Aorta (tissue), 5 donors: ENCODE data around the gene HSPA1A. TPM values are rescaled to one million over a fixed set of nuclear protein-coding genes. Genes with fewer than 3 reads are reported as not detected.
"Not testable (repeated sequence)": the region's sequence is repeated elsewhere in the genome, so short reads cannot be mapped to it uniquely, and the experiment has no call there.

Source experiments
- ATAC-seq: fragments of 200-7000 bp; cut with Tn5 transposase; one replicate; pipeline ENCODE4 v1.9.1; 2022; ENCODE audit warnings: moderate library complexity; ENCODE audit not compliant: low FRiP score
- DNase-seq, 2 donors: peaks; one replicate each; pipeline ENCODE4 v3.0.0-alpha.2; 2020
- H3K27ac ChIP-seq, 2 donors: one replicate each; pipeline ENCODE4 v1.5.1; 2013; ENCODE audit warnings: low read length in 2 of 2, mild to moderate bottlenecking in 2 of 2, moderate library complexity in 2 of 2, control low read depth in 1 of 2, inconsistent platforms in 1 of 2, low read depth in 1 of 2
- H3K27me3 ChIP-seq, 2 donors: one replicate each; pipeline ENCODE4 v1.6.1; 2013; ENCODE audit warnings: control low read depth in 1 of 2, low read length in 1 of 2, mild to moderate bottlenecking in 1 of 2, moderate library complexity in 1 of 2; ENCODE audit not compliant: insufficient read depth in 2 of 2, control insufficient read depth in 1 of 2
- H3K36me3 ChIP-seq, 2 donors: one replicate each; pipeline ENCODE4 v1.6.1; 2013; ENCODE audit warnings: control low read depth in 1 of 2, low read length in 1 of 2, mild to moderate bottlenecking in 1 of 2; ENCODE audit not compliant: insufficient read depth in 2 of 2, control insufficient read depth in 1 of 2
- H3K4me1 ChIP-seq, 2 donors: one replicate each; pipeline ENCODE4 v1.6.1; 2013; ENCODE audit warnings: low read length in 2 of 2, control low read depth in 1 of 2, mild to moderate bottlenecking in 1 of 2, moderate library complexity in 1 of 2; ENCODE audit not compliant: insufficient read depth in 2 of 2, control insufficient read depth in 1 of 2
- H3K4me3 ChIP-seq, 2 donors: one replicate each; pipeline ENCODE4 v1.5.1; 2013; ENCODE audit warnings: low read length in 2 of 2, control low read depth in 1 of 2, mild to moderate bottlenecking in 1 of 2
- H3K9me3 ChIP-seq: one replicate; pipeline ENCODE4 v1.6.1; 2013; ENCODE audit warnings: mild to moderate bottlenecking, low read length; ENCODE audit not compliant: control insufficient read depth
- WGBS, 2 donors: extraction: QIAGEN DNeasy Blood & Tissue Kit; methylation state at CpG; one replicate each; pipeline ENCODE4 v1.1.7; 2013; 5-methylcytosine and 5-hydroxymethylcytosine counted together
- intact Hi-C, 2 donors: fragments of 100-400 bp; cut with DNase I; formaldehyde crosslinking; loops; one replicate each; pipeline versions ENCODE4 v1.14.2 to v1.15.0; 2022
- polyA plus RNA-seq, 2 donors: library from polyadenylated mRNA; stranded (reverse); fragments of 200-250 nt; gene quantifications; one replicate each; pipeline ENCODE4 v1.2.3, GENCODE V29; 2013
- total RNA-seq, 2 donors: library from RNA; stranded (reverse); fragmentation: NEBNext Ultra II Directional; extraction: Animal tissue kit (Norgen Biotek cat#: 25700); gene quantifications; one replicate each; pipeline ENCODE4 v1.2.1, GENCODE V29; 2021
- donor health status: healthy with polysubstance abuse.
- donor health status: Bipolar disorder and iron deficiency.
- donor health status: DM: no; HTN: no; CAD: no.
- donor health status: DM: no; HTN: no; CAD: no.
- donor health status: DM: yes; HTN: yes; CAD: no.

HSPA1A gene
- total and polyA plus RNA-seq, 4 donors = 55.1 to 454 (median 146) TPM

- H3K27me3 ChIP-seq = no peaks in the 10 kb centered on the region
- 95 to 97% methylated on average over 2 of the region's 2 CpGs for WGBS, 2 donors
- no peaks in the 10 kb centered on the region for H3K36me3 ChIP-seq
- no peaks in the 10 kb centered on the region for H3K9me3 ChIP-seq
- no peak overlapping the region for H3K27ac ChIP-seq
- no peak for ATAC-seq
- DNase-seq = no peak
- no peak overlapping the region for H3K4me3 ChIP-seq
- no peaks in the 10 kb centered on the region for H3K4me1 ChIP-seq
- intact Hi-C loops = no loop called here
These were observed 35.6 kb downstream of the HSPA1A start for GRCh38 chr6:31850765-31851484.

GRCh38 chr6:31851485-31851832 is 36.1 kb downstream of the HSPA1A start:
- intact Hi-C loops = no loop called here
- Histone ChIP-seq H3K36me3 (no peaks in the 10 kb centered on the region), H3K27me3 (no peaks in the 10 kb centered on the region), H3K4me1 (no peaks in the 10 kb centered on the region), H3K9me3 (no peaks in the 10 kb centered on the region), H3K27ac (no peak overlapping the region), H3K4me3 (no peak overlapping the region)
- no peak for DNase-seq
- 34% methylated on average over 2 of the region's 2 CpGs for WGBS, 2 donors
- no peak for ATAC-seq

- H3K27me3 ChIP-seq, H3K36me3 ChIP-seq, H3K9me3 ChIP-seq, ATAC-seq, H3K27ac ChIP-seq, intact Hi-C loops, H3K4me1 ChIP-seq, DNase-seq, H3K4me3 ChIP-seq: not testable (repeated sequence)
- WGBS, 2 donors = 88 to 89% methylated on average over 30 to 35 of the region's 35 CpGs
These were observed 36.8 kb downstream of the HSPA1A start for GRCh38 chr6:31851980-31852718.

GRCh38 chr6:31857774-31858173 is 42.4 kb downstream of the HSPA1A start:
- H3K4me3 ChIP-seq, ATAC-seq, H3K4me1 ChIP-seq, H3K9me3 ChIP-seq, intact Hi-C loops, H3K27me3 ChIP-seq, DNase-seq, H3K27ac ChIP-seq, H3K36me3 ChIP-seq: not testable (repeated sequence)
- WGBS, 2 donors = 87 to 88% methylated on average over 8 of the region's 8 CpGs

GRCh38 chr6:31858707-31859106 is 43.4 kb downstream of the HSPA1A start:
- intact Hi-C loops = no loop called here
- H3K9me3 ChIP-seq = no peaks in the 10 kb centered on the region
- H3K4me1 ChIP-seq = no peaks in the 10 kb centered on the region
- H3K27ac ChIP-seq = no peak overlapping the region
- no peaks in the 10 kb centered on the region for H3K27me3 ChIP-seq
- peaks cover 0 to 2% of the 10 kb centered on the region in 2 donors for H3K36me3 ChIP-seq
- no peak for DNase-seq
- H3K4me3 ChIP-seq = no peak overlapping the region
- WGBS, 2 donors = 94 to 95% methylated on average over 8 of the region's 8 CpGs
- no peak for ATAC-seq

- no peak for ATAC-seq
- intact Hi-C loops = loop anchor here in 1 of 2 donors (10.0 kb wide), 1 partner anchor 175 kb away; the partner anchor contains the start of gene LY6G5C
- no peak for DNase-seq
- Histone ChIP-seq H3K4me3 (no peak overlapping the region), H3K27ac (no peak overlapping the region), H3K9me3 (no peaks in the 10 kb centered on the region), H3K4me1 (no peaks in the 10 kb centered on the region), H3K27me3 (no peaks in the 10 kb centered on the region), H3K36me3 (peaks cover 0 to 2% of the 10 kb centered on the region in 2 donors)
- 90 to 93% methylated on average over 11 of the region's 11 CpGs for WGBS, 2 donors
These were observed 44.6 kb downstream of the HSPA1A start for GRCh38 chr6:31859923-31860322.

GRCh38 chr6:31860349-31860748 is 45.0 kb downstream of the HSPA1A start:
- no peak for DNase-seq
- 91 to 94% methylated on average over 13 of the region's 13 CpGs for WGBS, 2 donors
- intact Hi-C loops = loop anchor here in 1 of 2 donors (10.0 kb wide), 1 partner anchor 176 kb away; the partner anchor contains the start of gene LY6G5C
- H3K4me1 ChIP-seq = no peaks in the 10 kb centered on the region
- ATAC-seq = no peak
- H3K9me3 ChIP-seq = no peaks in the 10 kb centered on the region
- H3K27me3 ChIP-seq = no peaks in the 10 kb centered on the region
- H3K4me3 ChIP-seq = no peak overlapping the region
- H3K27ac ChIP-seq = no peak overlapping the region
- H3K36me3 ChIP-seq = peaks cover 0 to 2% of the 10 kb centered on the region in 2 donors

- Histone ChIP-seq H3K36me3 (peaks cover 0 to 2% of the 10 kb centered on the region in 2 donors), H3K4me1 (no peaks in the 10 kb centered on the region), H3K27me3 (no peaks in the 10 kb centered on the region), H3K4me3 (no peak overlapping the region), H3K27ac (no peak overlapping the region), H3K9me3 (no peaks in the 10 kb centered on the region)
- 92% methylated on average over 7 of the region's 7 CpGs for WGBS, 2 donors
- DNase-seq (no peak), ATAC-seq (no peak)
- intact Hi-C loops = loop anchor here in 1 of 2 donors (10.0 kb wide), 1 partner anchor 176 kb away; the partner anchor contains the start of gene LY6G5C
These were observed 45.8 kb downstream of the HSPA1A start for GRCh38 chr6:31861150-31861549.
